ENCODE data around the gene SPPL3. TPM values are rescaled to one million over a fixed set of nuclear protein-coding genes. Genes with fewer than 3 reads are reported as not detected.
A peak's percentile ranks its signal among the peaks of the same experiment; 100 is the strongest.

Gene SPPL3
- total RNA-seq, 2 donors from 2014 or later = 13.5 to 16.5 TPM

GRCh38 chr12:120853188-120853587, 51.0 kb downstream of the SPPL3 start:
- no peak for ATAC-seq
- Histone ChIP-seq H3K27ac (no peak overlapping the region), H3K4me3 (no peak overlapping the region), H3K9me3 (no peaks in the 10 kb centered on the region), H3K4me1 (peaks cover 23% of the 10 kb centered on the region), H3K27me3 (no peaks in the 10 kb centered on the region), H3K36me3 (replicated peaks in 1 of 2; ENCODE audit: insufficient read depth in 1 of 2, low read depth in 2 of 2) (no peaks in the 10 kb centered on the region)
- intact Hi-C loops (cut with DNase I) = no loop called here
- WGBS, 2 donors = 66 to 73% methylated on average over 3 of the region's 3 CpGs
- no peak for TF ChIP-seq POLR2A (IDR thresholded peaks at IDR 0.05)
- no peak for TF ChIP-seq CTCF (IDR thresholded peaks at IDR 0.05)
- no peak for DNase-seq

GRCh38 chr12:120851944-120852343, 52.2 kb downstream of the SPPL3 start:
- TF ChIP-seq CTCF (IDR thresholded peaks at IDR 0.05) = no peak
- Histone ChIP-seq H3K9me3 (no peaks in the 10 kb centered on the region), H3K4me3 (no peak overlapping the region), H3K36me3 (replicated peaks in 1 of 2; ENCODE audit: insufficient read depth in 1 of 2, low read depth in 2 of 2) (no peaks in the 10 kb centered on the region), H3K4me1 (peaks cover 31% of the 10 kb centered on the region), H3K27me3 (no peaks in the 10 kb centered on the region), H3K27ac (no peak overlapping the region)
- ATAC-seq = no peak
- 73 to 76% methylated on average over 4 of the region's 4 CpGs for WGBS, 2 donors
- DNase-seq = no peak
- intact Hi-C loops (cut with DNase I) = no loop called here

- no peak for ATAC-seq
- WGBS, 2 donors = 69 to 82% methylated on average over 7 of the region's 7 CpGs
- Histone ChIP-seq H3K9me3 (no peaks in the 10 kb centered on the region), H3K4me3 (no peak overlapping the region), H3K27ac (peak overlapping the region in 1 of 4 donors; percentile 11), H3K27me3 (no peaks in the 10 kb centered on the region), H3K4me1 (peaks cover 36% of the 10 kb centered on the region), H3K36me3 (replicated peaks in 1 of 2; ENCODE audit: insufficient read depth in 1 of 2, low read depth in 2 of 2) (no peaks in the 10 kb centered on the region)
- no peak for DNase-seq
- TF ChIP-seq POLR2A (IDR thresholded peaks at IDR 0.05) = no peak
- TF ChIP-seq CTCF (IDR thresholded peaks at IDR 0.05) = no peak
- intact Hi-C loops (cut with DNase I) = no loop called here
These were observed 52.7 kb downstream of the SPPL3 start for GRCh38 chr12:120851444-120851843.

GRCh38 chr12:120849765-120850164, 54.4 kb downstream of the SPPL3 start:
- peak overlapping the region in 3 of 4 donors; percentile 17 to 71 (median 48) for H3K27ac ChIP-seq
- intact Hi-C loops (cut with DNase I) = no loop called here
- H3K9me3 ChIP-seq = no peaks in the 10 kb centered on the region
- no peaks in the 10 kb centered on the region for H3K27me3 ChIP-seq
- no peak for TF ChIP-seq CTCF (IDR thresholded peaks at IDR 0.05)
- TF ChIP-seq POLR2A (IDR thresholded peaks at IDR 0.05) = no peak
- DNase-seq (peak in 3 of 4 donors; percentile 23 to 29 (median 25)), ATAC-seq (peak; percentile 57)
- H3K4me3 ChIP-seq = no peak overlapping the region
- 38 to 48% methylated on average over 2 of the region's 2 CpGs for WGBS, 2 donors
- peaks cover 40% of the 10 kb centered on the region for H3K4me1 ChIP-seq
- no peaks in the 10 kb centered on the region for H3K36me3 ChIP-seq (replicated peaks in 1 of 2; ENCODE audit: insufficient read depth in 1 of 2, low read depth in 2 of 2)

GRCh38 chr12:120847814-120848213, 56.3 kb downstream of the SPPL3 start:
- TF ChIP-seq CTCF (IDR thresholded peaks at IDR 0.05) = no peak
- no peak for TF ChIP-seq POLR2A (IDR thresholded peaks at IDR 0.05)
- H3K27ac ChIP-seq = peak overlapping the region in 1 of 4 donors; percentile 13
- H3K27me3 ChIP-seq = no peaks in the 10 kb centered on the region
- H3K4me3 ChIP-seq = no peak overlapping the region
- 47 to 51% methylated on average over 3 of the region's 3 CpGs for WGBS, 2 donors
- no peak for ATAC-seq
- H3K4me1 ChIP-seq = peaks cover 50% of the 10 kb centered on the region
- no peaks in the 10 kb centered on the region for H3K36me3 ChIP-seq (replicated peaks in 1 of 2; ENCODE audit: insufficient read depth in 1 of 2, low read depth in 2 of 2)
- no peaks in the 10 kb centered on the region for H3K9me3 ChIP-seq
- no peak for DNase-seq
- intact Hi-C loops (cut with DNase I) = no loop called here
